Endothelial cell of umbilical vein (primary cell): ENCODE data around the gene DLL3. TPM values are rescaled to one million over a fixed set of nuclear protein-coding genes. Genes with fewer than 3 reads are reported as not detected.

ENCODE experiments used
- BruUV-seq: library from RNA; stranded (reverse); fragments of 400-500 nt; replicated peaks from 2 replicates; lab custom pipeline; 2021; lab: Mats Ljungman, UMichigan
- CTCF ChIA-PET: fragments of 300-600, 350-600 bp; sonication (Branson Sonifier 250); formaldehyde crosslinking; loops from one replicate; lab custom pipeline; 2021; ENCODE audit warnings: antibody characterized with exemption, inconsistent platforms; lab: Charles Lee
- POLR2A ChIA-PET: fragments of 300-600, 350-600 bp; sonication (Branson Sonifier 250); formaldehyde crosslinking; loops from one replicate; lab custom pipeline; 2021; ENCODE audit warnings: antibody characterized with exemption, inconsistent platforms; lab: Charles Lee
- DNase-seq: peaks from one replicate; pipeline ENCODE4 v3.0.0-alpha.2; 2011; ENCODE audit warnings: low read depth, low spot score
- FAIRE-seq: peaks from 2 replicates; lab custom pipeline; 2011; peaks lifted over from hg19 to GRCh38; lab: Jason Lieb, UNC
- H2AFZ ChIP-seq: 2 replicates; pipeline ENCODE4 v1.6.0; 2012; ENCODE audit warnings: low read depth, low read length, control low read depth, inconsistent platforms
- H3K27ac ChIP-seq: 2 replicates; pipeline ENCODE4 v1.5.1; 2011; ENCODE audit warnings: low read depth, mild to moderate bottlenecking, control low read depth, low read length, moderate library complexity; ENCODE audit not compliant: insufficient read depth
- H3K27me3 ChIP-seq, 2 experiments: 2 replicates each; pipeline versions ENCODE4 v1.6.0 to v1.6.1; 2011; ENCODE audit warnings: low read length in 2 of 2, mixed read lengths in 1 of 2; ENCODE audit not compliant: control insufficient read depth in 2 of 2, insufficient read depth in 2 of 2
- H3K36me3 ChIP-seq, 2 experiments: 2 replicates in 1 of 2; 3 replicates in 1 of 2; pipeline ENCODE4 v1.5.1; 2011; ENCODE audit warnings: low read length in 2 of 2, mild to moderate bottlenecking in 1 of 2, moderate library complexity in 1 of 2; ENCODE audit not compliant: control insufficient read depth in 2 of 2, insufficient read depth in 2 of 2; ENCODE audit errors: extremely low read depth in 1 of 2
- H3K4me1 ChIP-seq: 3 replicates; pipeline ENCODE4 v1.5.1; 2011; ENCODE audit warnings: mild to moderate bottlenecking, low read length; ENCODE audit not compliant: control insufficient read depth, insufficient read depth; ENCODE audit errors: extremely low read depth
- H3K4me2 ChIP-seq: 2 replicates; pipeline ENCODE4 v1.6.1; 2011; ENCODE audit warnings: low read length, control low read depth, mixed read lengths; ENCODE audit not compliant: insufficient read depth
- H3K4me3 ChIP-seq, 3 experiments: fragments of 200-600 bp in 1 of 3; sonication (generic), shearing (Covaris generic) in 1 of 3; replicated peaks in 1 of 3; 2 replicates each; pipeline ENCODE4 v1.5.1; 2011 to 2016; ENCODE audit warnings: control low read depth in 3 of 3, low read length in 3 of 3, mild to moderate bottlenecking in 2 of 3, inconsistent platforms in 1 of 3, low read depth in 1 of 3, moderate library complexity in 1 of 3; ENCODE audit not compliant: insufficient read depth in 1 of 3
- H3K79me2 ChIP-seq: 2 replicates; pipeline ENCODE4 v1.6.0; 2012; ENCODE audit warnings: low read length, inconsistent platforms; ENCODE audit not compliant: control insufficient read depth, insufficient read depth
- H3K9ac ChIP-seq: replicated peaks from 2 replicates; pipeline ENCODE3; 2011; ENCODE audit warnings: low read length, control low read depth; ENCODE audit not compliant: insufficient read depth; ENCODE audit errors: extremely low read depth
- H3K9me1 ChIP-seq: replicated peaks from 3 replicates; pipeline ENCODE4 v1.6.0; 2011; ENCODE audit warnings: mild to moderate bottlenecking, low read length; ENCODE audit not compliant: control insufficient read depth, insufficient read depth; ENCODE audit errors: extremely low read depth
- H3K9me3 ChIP-seq: replicated peaks from 2 replicates; pipeline ENCODE4 v1.5.1; 2012; ENCODE audit warnings: low read length, inconsistent platforms; ENCODE audit not compliant: control insufficient read depth, insufficient read depth
- H4K20me1 ChIP-seq: replicated peaks from 2 replicates; pipeline ENCODE3; 2011; ENCODE audit warnings: mild to moderate bottlenecking, low read length; ENCODE audit not compliant: control insufficient read depth, insufficient read depth; ENCODE audit errors: extremely low read depth
- EZH2 ChIP-seq: IDR thresholded peaks from 2 replicates; pipeline ENCODE4 v1.6.1; 2012; ENCODE audit warnings: borderline replicate concordance, low read depth, mild to moderate bottlenecking, moderate library complexity, low read length, inconsistent platforms; ENCODE audit not compliant: severe bottlenecking
- FOS ChIP-seq: IDR thresholded peaks from 2 replicates; pipeline ENCODE4 v1.6.1; 2011; ENCODE audit warnings: mild to moderate bottlenecking, low read length, moderate library complexity, borderline replicate concordance; ENCODE audit not compliant: insufficient read depth
- GATA2 ChIP-seq: IDR thresholded peaks from 2 replicates; pipeline ENCODE4 v1.7.0; 2011; ENCODE audit warnings: low read depth, mild to moderate bottlenecking, moderate library complexity, mixed read lengths, low read length; ENCODE audit not compliant: insufficient read length, insufficient read depth
- JUN ChIP-seq: IDR thresholded peaks from 2 replicates; pipeline ENCODE4 v1.6.1; 2011; ENCODE audit warnings: borderline replicate concordance, low read depth; ENCODE audit not compliant: insufficient read length, insufficient read depth
- MAX ChIP-seq: IDR thresholded peaks from 2 replicates; pipeline ENCODE4 v1.6.1; 2011; ENCODE audit not compliant: insufficient read depth, insufficient read length
- MYC ChIP-seq: IDR thresholded peaks from one replicate; pipeline ENCODE4 v1.6.1; 2011; ENCODE audit warnings: mild to moderate bottlenecking, low read depth, low read length
- POLR2AphosphoS5 ChIP-seq: IDR thresholded peaks from 2 replicates; pipeline ENCODE4 v1.6.1; 2012; ENCODE audit warnings: low read depth, mild to moderate bottlenecking, control low read depth, low read length, moderate library complexity; ENCODE audit not compliant: insufficient read depth
- dilution Hi-C: fragments of 300-500 bp; cut with MboI; formaldehyde crosslinking; loops from one replicate; pipeline ENCODE4 v1.15.0; 2019; ENCODE audit warnings: low sequenced_read_pairs; ENCODE audit not compliant: extremely low pct_ligation_motif_present
- intact Hi-C: fragments of 100-400 bp; cut with micrococcal nuclease; formaldehyde crosslinking; loops from one replicate; pipeline ENCODE4 v1.10.0; 2022
- polyA plus RNA-seq, 4 experiments: library from polyadenylated mRNA; depleted of rRNA in 3 of 4; stranded (reverse) in 3 of 4; unstranded in 1 of 4; fragments of >200 nt; gene quantifications; 2 replicates each; pipeline versions ENCODE4 v1.2.1 to v1.2.3, GENCODE V29; 2011 to 2012; ENCODE audit warnings: missing spikeins in 1 of 4
- total RNA-seq: library from RNA; stranded (reverse); gene quantifications from 2 replicates; pipeline ENCODE4 v1.2.3, GENCODE V29; 2021

Gene DLL3
- total and polyA plus RNA-seq, 2 donors (not counting 3 experiments of a cell fraction or from before 2014, with no cell fraction given), result 0.40 to 0.73 TPM

DNA sequence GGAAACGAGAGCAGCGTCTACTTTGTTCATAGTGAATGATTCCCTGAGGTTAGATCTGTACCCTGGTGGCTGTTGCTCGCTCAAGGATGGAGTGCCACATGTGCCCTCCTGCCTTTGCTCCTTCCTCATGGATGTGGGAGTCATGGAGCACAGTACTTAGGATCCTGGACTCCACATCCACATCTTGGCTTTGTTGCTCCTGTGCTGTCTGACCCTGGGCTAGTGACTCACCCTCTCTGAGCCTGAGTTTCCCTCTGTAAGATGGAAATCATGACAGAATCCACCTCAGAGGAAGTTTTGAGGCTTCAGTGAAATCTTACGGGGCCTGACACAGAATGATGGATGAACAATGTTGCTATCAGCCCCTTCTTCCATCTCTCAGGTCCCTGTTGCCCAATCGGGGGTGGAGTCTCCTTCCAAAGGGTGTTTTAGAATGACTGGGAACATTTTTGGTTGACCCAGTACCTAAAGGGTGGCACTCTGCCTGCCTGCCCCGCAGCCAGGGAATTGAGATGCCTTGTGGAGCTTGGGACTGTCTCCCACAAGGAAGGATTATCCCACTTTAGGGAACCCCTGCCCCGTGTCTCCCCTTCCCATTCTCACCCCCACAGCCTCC is 27.9 kb upstream of the DLL3 start:
- H3K4me2 ChIP-seq, result no peak overlapping the region
- no TSS peak for BruUV-seq
- H2AFZ ChIP-seq, result no peak overlapping the region
- H3K27ac ChIP-seq, result no peak overlapping the region
- H3K9ac ChIP-seq, result no peak overlapping the region
- no peaks in the 10 kb centered on the region for H3K27me3 ChIP-seq
- H3K9me3 ChIP-seq, result no peaks in the 10 kb centered on the region
- H3K36me3 ChIP-seq, result peaks cover 10 to 80% of the 10 kb centered on the region in 2 experiments
- no peaks in the 10 kb centered on the region for H3K4me1 ChIP-seq
- TF ChIP-seq JUN (peak; percentile 3), FOS (no peak)
- FAIRE-seq, result no peak
- CTCF ChIA-PET, result interaction anchor here (1.1 kb wide), 1 partner anchor 62 kb away, joined by 3 read pairs; the partner anchor contains the start of gene EID2B
- no peaks in the 10 kb centered on the region for H3K79me2 ChIP-seq
- DNase-seq, result no peak
- POLR2A ChIA-PET, result no interaction called here
- intact Hi-C loops (no loop called here), dilution Hi-C loops (no loop called here)
- H3K9me1 ChIP-seq, result no peaks in the 10 kb centered on the region
- no peaks in the 10 kb centered on the region for H4K20me1 ChIP-seq
- no peak overlapping the region for H3K4me3 ChIP-seq

DNA sequence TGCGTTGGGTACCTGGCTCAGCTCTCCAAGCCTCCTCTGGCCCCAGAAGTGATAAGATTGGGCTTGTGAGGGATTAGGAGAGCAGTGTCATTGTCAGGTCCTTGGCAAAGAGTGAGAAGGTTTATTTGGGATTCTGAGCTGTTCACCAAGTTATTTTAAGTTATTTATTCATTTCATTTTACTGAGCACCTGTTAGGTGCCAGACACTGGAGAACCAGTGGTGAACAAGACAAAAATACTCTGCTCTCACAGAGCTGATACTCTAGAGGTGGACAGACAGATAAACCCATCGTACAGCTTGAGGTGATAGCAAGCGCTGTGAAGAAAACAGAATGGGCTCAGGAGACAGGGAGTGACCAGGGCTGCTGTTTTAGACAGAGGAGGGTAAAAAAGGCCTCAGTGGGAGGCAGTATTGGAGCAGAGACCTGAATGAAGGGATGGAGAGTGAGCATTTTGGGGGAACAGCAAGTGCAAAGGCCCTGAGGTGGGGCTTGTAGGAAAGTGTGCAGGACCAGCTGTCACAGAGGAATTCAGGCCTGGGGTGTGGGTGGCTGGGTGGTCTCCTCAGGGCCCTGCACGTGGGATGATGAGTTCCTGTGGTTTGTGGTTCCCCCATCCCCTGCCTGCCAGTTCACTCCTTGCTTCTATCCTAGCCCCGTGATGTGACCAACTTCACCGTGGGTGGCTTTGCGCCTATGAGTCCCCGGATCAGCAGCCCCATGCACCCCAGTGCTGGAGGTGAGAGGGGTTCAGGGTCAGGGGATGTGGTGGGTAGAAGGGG is 26.8 kb upstream of the DLL3 start:
- dilution Hi-C loops, result no loop called here
- H3K9ac ChIP-seq, result no peak overlapping the region
- no peaks in the 10 kb centered on the region for H3K4me1 ChIP-seq
- no peaks in the 10 kb centered on the region for H3K27me3 ChIP-seq
- BruUV-seq, result no TSS peak
- no peak for DNase-seq
- intact Hi-C loops, result no loop called here
- ChIA-PET POLR2A (no interaction called here), CTCF (interaction anchor here (0.5 to 1.1 kb wide), 2 partner anchors 13 to 61 kb away, joined by 3 to 5 read pairs; partner anchors contain the start of gene EID2B)
- H3K9me1 ChIP-seq, result no peaks in the 10 kb centered on the region
- FAIRE-seq, result no peak
- no peak overlapping the region for H3K4me2 ChIP-seq
- H3K27ac ChIP-seq, result no peak overlapping the region
- TF ChIP-seq POLR2AphosphoS5 (no peak), FOS (no peak), MAX (no peak), EZH2 (no peak), GATA2 (no peak), MYC (no peak), JUN (no peak)
- no peaks in the 10 kb centered on the region for H4K20me1 ChIP-seq
- no peaks in the 10 kb centered on the region for H3K79me2 ChIP-seq
- H3K9me3 ChIP-seq, result no peaks in the 10 kb centered on the region
- no peak overlapping the region for H3K4me3 ChIP-seq
- H3K36me3 ChIP-seq, result peaks cover 9 to 80% of the 10 kb centered on the region in 2 experiments
- no peak overlapping the region for H2AFZ ChIP-seq
